Ovary (tissue), 9 donors: Measurements from ENCODE around the gene ASAP2. TPM values are rescaled to one million over a fixed set of nuclear protein-coding genes. Genes with fewer than 3 reads are reported as not detected.

ENCODE experiments used
- DNase-seq, 5 donors: peaks; one replicate each; pipeline ENCODE4 v3.0.0-alpha.2; 2019 to 2020
- H3K27ac ChIP-seq, 2 donors: fragments of 200-600 bp; one replicate each; pipeline versions ENCODE4 v1.5.1 to v1.8.0; 2019 to 2022
- H3K27me3 ChIP-seq: fragments of 200-600 bp; one replicate; pipeline ENCODE4 v1.8.0; 2022
- H3K36me3 ChIP-seq: fragments of 200-600 bp; sonication (generic); one replicate; pipeline ENCODE4 v1.5.1; 2019
- H3K4me1 ChIP-seq: one replicate; pipeline ENCODE4 v1.8.1; 2013; ENCODE audit warnings: mild to moderate bottlenecking, moderate library complexity; ENCODE audit not compliant: insufficient read depth
- H3K4me3 ChIP-seq: fragments of 200-600 bp; sonication (generic); one replicate; pipeline ENCODE4 v1.5.1; 2017
- H3K9me3 ChIP-seq, 2 donors: fragments of 200-600 bp in 1 of 2; sonication (generic) in 1 of 2; one replicate each; pipeline versions ENCODE4 v1.5.1 to v1.8.1; 2013 to 2019; ENCODE audit warnings: mild to moderate bottlenecking in 1 of 2, moderate library complexity in 1 of 2
- CTCF ChIP-seq, 3 donors: fragments of 450-650 bp in 2 of 3; fragments of 200-600 bp in 1 of 3; IDR thresholded peaks; one replicate each; pipeline versions ENCODE4 v1.5.1 to v1.8.0; 2016 to 2022; ENCODE audit warnings: antibody characterized with exemption in 3 of 3, mild to moderate bottlenecking in 1 of 3
- EP300 ChIP-seq: sonication (generic); formaldehyde crosslinking; IDR thresholded peaks from one replicate; pipeline ENCODE4 v1.6.1; 2017; ENCODE audit warnings: antibody characterized with exemption
- POLR2A ChIP-seq: fragments of 450-650 bp; IDR thresholded peaks from one replicate; pipeline ENCODE4 v1.6.1; 2017; ENCODE audit warnings: antibody characterized with exemption, mild to moderate bottlenecking, moderate library complexity
- WGBS, 3 donors: extraction: QIAGEN DNeasy Blood & Tissue Kit in 1 of 3; methylation state at CpG; one replicate each; pipeline versions ENCODE4 v1.1.5 to v1.1.7; 2013 to 2017; 5-methylcytosine and 5-hydroxymethylcytosine counted together
- intact Hi-C, 4 donors: fragments of 100-400 bp; cut with DNase I; formaldehyde crosslinking; loops; one replicate each; pipeline versions ENCODE4 v1.11.0 to v1.15.1; 2022 to 2023
- polyA plus RNA-seq, 2 donors: library from polyadenylated mRNA; stranded (reverse); fragments of 200-250 nt in 1 of 2; fragments of 350-450 nt in 1 of 2; fragmentation: Illumina TruSeq in 1 of 2; extraction: RNeasy Lipid Tissue Mini Kit (QIAGEN cat#74804) in 1 of 2; gene quantifications; one replicate each; pipeline ENCODE4 v1.2.3, GENCODE V29; 2013 to 2014
- total RNA-seq, 7 donors: library from RNA; depleted of rRNA in 2 of 7; stranded (reverse); fragments of >200 nt in 2 of 7; fragmentation: NEBNext Ultra II Directional in 3 of 7; extraction: Animal tissue kit (Norgen Biotek cat#: 25700) in 3 of 7; gene quantifications; one replicate each; pipeline versions ENCODE4 v1.1.0 to v1.2.4, GENCODE V29; 2016 to 2023
- donor health status: DM: no; HTN: no; CAD: no; lungs with moderate emphysema.
- donor health status: DM: no; HTN: no; CAD: no.
- donor health status: Bipolar disorder and iron deficiency.
- donor health status: DM: yes; HTN: yes; CAD: no.
- donor health status: DM: no; HTN: no; CAD: no.
- donor health status: DM: yes; HTN: yes; CAD: no.

The ASAP2 gene
- total and polyA plus RNA-seq, 9 donors, result 10.3 to 22.7 (median 15.5) TPM

DNA sequence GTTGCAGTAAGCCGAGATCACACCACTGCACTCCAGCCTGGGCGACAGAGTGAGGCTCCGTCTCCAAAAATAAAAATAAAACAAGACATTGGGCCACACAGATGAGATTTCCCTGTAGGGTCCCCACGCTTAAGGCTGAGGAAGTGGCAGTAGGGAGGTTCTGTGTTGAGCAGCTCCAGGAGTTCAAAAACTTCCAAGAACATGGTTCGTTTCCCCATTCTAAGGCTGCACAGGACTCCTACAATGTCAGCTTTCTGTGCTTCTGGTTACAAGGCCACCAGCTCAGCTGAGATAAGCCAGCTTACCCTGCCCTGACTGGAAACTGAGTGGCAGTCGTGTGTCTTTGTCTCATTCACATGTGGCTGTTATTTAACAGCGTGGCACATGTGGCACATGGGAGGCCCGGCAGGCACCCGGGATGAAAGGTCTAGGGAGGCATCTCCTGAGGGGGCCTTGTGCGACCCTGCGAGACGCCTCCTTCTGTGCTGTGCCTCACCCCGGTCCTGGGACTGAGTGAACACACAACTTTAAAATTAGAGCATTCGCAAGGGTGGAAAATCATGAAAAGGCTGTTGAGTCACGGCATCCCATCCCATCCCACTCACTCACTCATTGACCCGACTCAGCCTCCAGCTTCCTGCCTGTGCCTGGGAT lies 209.0 kb downstream of the ASAP2 start:
- DNase-seq, result no peak
- Histone ChIP-seq H3K4me3 (no peak overlapping the region), H3K27ac (no peak overlapping the region), H3K36me3 (no peaks in the 10 kb centered on the region), H3K4me1 (no peaks in the 10 kb centered on the region), H3K27me3 (no peaks in the 10 kb centered on the region), H3K9me3 (no peaks in the 10 kb centered on the region)
- intact Hi-C loops, result no loop called here
- 81 to 86% (median 82%) methylated on average over 16 of the region's 16 CpGs for WGBS, 3 donors
- TF ChIP-seq POLR2A (no peak), CTCF (IDR thresholded peaks at IDR 0.05) (no peak), EP300 (no peak)

GRCh38 chr2:9416267-9416961 lies 209.8 kb downstream of the ASAP2 start:
- Histone ChIP-seq H3K4me1 (peaks cover 1% of the 10 kb centered on the region), H3K27ac (no peak overlapping the region), H3K27me3 (no peaks in the 10 kb centered on the region), H3K4me3 (no peak overlapping the region), H3K36me3 (no peaks in the 10 kb centered on the region), H3K9me3 (no peaks in the 10 kb centered on the region)
- 73 to 81% (median 76%) methylated on average over 9 of the region's 9 CpGs for WGBS, 3 donors
- DNase-seq, result no peak
- intact Hi-C loops, result no loop called here
- TF ChIP-seq POLR2A, result no peak
- TF ChIP-seq EP300, result no peak
- TF ChIP-seq CTCF (IDR thresholded peaks at IDR 0.05), result no peak

- no peak for DNase-seq
- Histone ChIP-seq H3K4me1 (peaks cover 2% of the 10 kb centered on the region), H3K9me3 (no peaks in the 10 kb centered on the region), H3K36me3 (no peaks in the 10 kb centered on the region), H3K27me3 (no peaks in the 10 kb centered on the region), H3K4me3 (no peak overlapping the region), H3K27ac (no peak overlapping the region)
- 93 to 96% (median 94%) methylated on average over 7 of the region's 7 CpGs for WGBS, 3 donors
- intact Hi-C loops, result no loop called here
- no peak for TF ChIP-seq CTCF (IDR thresholded peaks at IDR 0.05)
- no peak for TF ChIP-seq EP300
- TF ChIP-seq POLR2A, result no peak
Measured at GRCh38 chr2:9416962-9417316, 210.3 kb downstream of the ASAP2 start.

DNA sequence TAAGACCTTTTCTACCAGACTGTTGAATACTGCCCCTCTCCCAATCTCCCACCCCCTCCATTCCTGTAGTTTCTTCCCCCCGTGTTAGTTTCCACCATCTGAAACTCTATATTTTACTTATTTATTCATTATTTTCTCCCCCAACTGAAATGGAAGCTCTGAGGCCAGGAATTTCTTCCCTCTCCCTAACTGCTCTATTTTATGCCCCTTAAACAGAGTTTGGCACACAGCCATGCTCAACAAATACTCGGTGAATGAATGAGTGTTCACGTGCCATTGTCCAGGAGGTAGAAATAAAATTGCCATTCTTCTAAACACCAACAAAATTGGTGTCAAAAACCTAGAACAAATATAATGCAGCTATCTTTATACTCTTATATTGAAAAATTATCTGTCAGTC lies 211.1 kb downstream of the ASAP2 start:
- Histone ChIP-seq H3K27me3 (no peaks in the 10 kb centered on the region), H3K27ac (no peak overlapping the region), H3K4me1 (peaks cover 6% of the 10 kb centered on the region), H3K4me3 (no peak overlapping the region), H3K36me3 (no peaks in the 10 kb centered on the region), H3K9me3 (no peaks in the 10 kb centered on the region)
- WGBS, 3 donors, result 59 to 64% (median 62%) methylated on average over 3 of the region's 3 CpGs
- DNase-seq, result no peak
- TF ChIP-seq CTCF (IDR thresholded peaks at IDR 0.05) (no peak), POLR2A (no peak), EP300 (no peak)
- intact Hi-C loops, result no loop called here
